Measurements from ENCODE around the gene YBEY.
A peak's percentile ranks its signal among the peaks of the same experiment; 100 is the strongest.

Gene YBEY

GRCh38 chr21:46252840-46253239, 33.3 kb upstream of the YBEY start:
- no peak overlapping the region for H3K4me3 ChIP-seq (ENCODE audit: control insufficient read depth, low read depth, low read length)
- no peak for TF ChIP-seq CTCF (conservative IDR thresholded peaks at IDR 0.05; ENCODE audit: control insufficient read depth, insufficient read depth, low read depth, low read length)
- DNase-seq (ENCODE audit: low read depth) = no peak

DNA sequence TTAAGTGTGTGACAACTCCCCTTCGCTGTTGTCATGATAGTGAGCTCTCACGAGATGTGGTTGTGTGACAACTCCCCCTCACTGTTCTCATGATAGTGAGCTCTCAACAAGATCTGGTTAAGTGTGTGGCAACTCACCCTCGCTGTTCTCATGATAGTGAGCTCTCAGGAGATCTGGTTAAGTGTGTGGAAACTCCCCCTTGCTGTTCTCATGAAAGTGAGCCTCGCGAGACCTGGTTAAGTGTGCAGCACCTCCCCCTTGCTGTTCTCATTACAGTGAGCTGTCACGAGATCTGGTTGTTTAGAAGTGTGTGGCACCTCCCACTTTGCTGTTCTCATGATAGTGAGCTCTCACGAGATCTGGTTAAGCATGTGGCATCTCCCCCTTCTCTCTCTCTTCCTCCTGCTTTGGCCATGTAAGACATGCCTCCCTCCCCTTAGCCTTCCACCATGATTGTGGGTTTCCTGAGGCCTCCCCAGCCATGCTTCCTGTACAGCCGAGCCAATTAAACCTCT, 32.5 kb upstream of the YBEY start:
- TF ChIP-seq CTCF (conservative IDR thresholded peaks at IDR 0.05; ENCODE audit: control insufficient read depth, insufficient read depth, low read depth, low read length) = no peak
- H3K4me3 ChIP-seq (ENCODE audit: control insufficient read depth, low read depth, low read length) = no peak overlapping the region
- peak; percentile 40 for DNase-seq (ENCODE audit: low read depth)

DNA sequence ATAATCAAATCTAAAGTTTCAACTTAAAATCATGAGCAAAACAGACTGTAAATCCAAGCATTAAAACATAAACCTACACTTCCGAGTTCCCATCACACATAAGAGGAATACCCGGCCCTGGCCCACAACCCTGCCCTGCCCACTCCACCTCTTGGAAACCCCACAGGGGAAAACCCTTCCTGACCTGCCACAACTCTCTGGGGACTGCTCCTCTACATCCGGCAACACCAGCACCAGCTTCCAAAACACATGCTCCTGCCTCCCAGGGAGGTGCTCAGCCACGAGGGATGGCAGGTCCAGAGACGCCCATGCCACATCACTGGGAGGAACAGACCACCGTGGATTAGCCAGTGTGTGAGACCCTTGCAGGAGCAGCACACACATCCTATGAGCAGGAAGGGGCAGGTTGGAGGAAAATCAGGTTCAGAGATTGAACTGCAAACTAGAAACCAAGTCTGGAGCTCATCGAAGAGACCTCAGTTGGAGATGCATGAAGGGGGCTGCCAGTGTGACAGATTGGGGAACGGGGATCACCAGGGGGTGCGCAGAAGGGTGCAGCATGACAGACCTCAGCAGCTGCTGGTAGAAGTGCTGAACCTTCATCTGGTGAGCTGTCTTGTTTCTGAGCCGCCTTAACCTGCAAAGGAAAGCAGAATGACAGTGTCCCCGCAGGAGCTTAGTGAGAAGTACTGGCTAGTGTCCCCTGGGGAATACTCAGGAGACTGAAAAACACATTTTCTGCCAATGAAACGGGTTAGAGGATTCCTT, 31.8 kb upstream of the YBEY start:
- no peak for DNase-seq (ENCODE audit: low read depth)
- no peak overlapping the region for H3K4me3 ChIP-seq (ENCODE audit: control insufficient read depth, low read depth, low read length)
- TF ChIP-seq CTCF (conservative IDR thresholded peaks at IDR 0.05; ENCODE audit: control insufficient read depth, insufficient read depth, low read depth, low read length) = no peak

GRCh38 chr21:46255166-46255565, 31.0 kb upstream of the YBEY start:
- no peak for TF ChIP-seq CTCF (conservative IDR thresholded peaks at IDR 0.05; ENCODE audit: control insufficient read depth, insufficient read depth, low read depth, low read length)
- no peak for DNase-seq (ENCODE audit: low read depth)

DNA sequence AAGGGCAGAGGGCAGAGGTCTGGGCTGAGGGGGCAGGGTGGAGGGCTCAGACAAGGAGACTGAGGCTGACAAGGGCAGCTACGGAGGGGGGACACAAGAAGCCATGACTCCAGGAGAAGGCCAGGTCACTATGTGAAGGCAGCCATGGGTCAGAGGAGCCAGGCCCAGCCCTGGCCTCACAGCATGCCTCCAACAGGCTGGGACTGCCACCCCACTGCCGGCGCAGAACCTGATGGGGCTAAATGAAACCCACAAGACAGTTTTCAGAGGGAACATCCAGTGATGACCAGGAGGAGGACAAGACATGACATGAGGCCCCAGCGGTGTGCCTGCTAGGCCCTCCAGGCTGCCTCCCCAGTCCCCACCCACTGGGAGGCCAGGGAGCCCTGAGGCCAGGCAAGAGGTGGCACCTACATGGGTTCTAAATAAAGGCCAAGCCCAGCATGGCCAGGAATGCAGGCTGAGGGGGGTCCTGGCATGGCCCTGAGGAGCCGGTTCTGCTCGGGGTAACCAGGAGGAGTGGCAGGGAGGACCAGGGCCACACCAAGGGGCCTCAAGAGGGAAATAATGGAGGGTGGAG, 30.3 kb upstream of the YBEY start:
- no peak for TF ChIP-seq CTCF (conservative IDR thresholded peaks at IDR 0.05; ENCODE audit: control insufficient read depth, insufficient read depth, low read depth, low read length)
- H3K4me3 ChIP-seq (ENCODE audit: control insufficient read depth, low read depth, low read length) = no peak overlapping the region
- no peak for DNase-seq (ENCODE audit: low read depth)

More at GRCh38 chr21:46255166-46255565, 31.0 kb upstream of the YBEY start:
- H3K4me3 ChIP-seq (ENCODE audit: control insufficient read depth, low read depth, low read length) = no peak overlapping the region

GRCh38 chr21:46256501-46256994, 29.6 kb upstream of the YBEY start:
- no peak for DNase-seq (ENCODE audit: low read depth)

More at GRCh38 chr21:46256501-46256994, 29.6 kb upstream of the YBEY start:
- no peak for TF ChIP-seq CTCF (conservative IDR thresholded peaks at IDR 0.05; ENCODE audit: control insufficient read depth, insufficient read depth, low read depth, low read length)
- no peak overlapping the region for H3K4me3 ChIP-seq (ENCODE audit: control insufficient read depth, low read depth, low read length)
